Myometrial cell (primary cell): ENCODE data around the gene SLC39A13. TPM values are rescaled to one million over a fixed set of nuclear protein-coding genes. Genes with fewer than 3 reads are reported as not detected.

Experiments
- total RNA-seq: library from RNA; depleted of rRNA; stranded (reverse); fragments of >200 nt; gene quantifications from 2 replicates; pipeline ENCODE4 v1.2.3, GENCODE V29; 2015

Gene SLC39A13
- total RNA-seq, result 157 and 162 TPM in 2 replicates

GRCh38 chr11:47407746-47408590 lies at the start of gene SLC39A13:
Gene SLC39A13, plus strand, starts transcription at chr11:47408590. Its CDS starts 1,505 bp downstream, at chr11:47410095.

GRCh38 chr11:47378010-47378835 lies 30.2 kb upstream of the SLC39A13 start, which contains the start of gene SPI1:
Gene SPI1, minus strand, starts transcription at chr11:47378547. Its CDS starts 194 bp downstream, at chr11:47378353.

GRCh38 chr11:47426062-47426956 lies 17.9 kb downstream of the SLC39A13 start, which contains the start of gene PSMC3:
Gene PSMC3, minus strand, starts transcription at chr11:47426439. Its CDS starts 160 bp downstream, at chr11:47426279.

GRCh38 chr11:47448566-47449427 lies 40.4 kb downstream of the SLC39A13 start, which contains the start of gene RAPSN:
Gene RAPSN, minus strand, starts transcription at chr11:47449136. Its CDS starts 172 bp downstream, at chr11:47448964.

Other genes starting within 250 kb of the SLC39A13 start
- gene ARFGAP2, start 231.7 kb upstream of the SLC39A13 start, total RNA-seq, result 134 and 172 TPM in 2 replicates
- 32.8 and 33.7 TPM in 2 replicates for gene PACSIN3, start 222.2 kb upstream of the SLC39A13 start, total RNA-seq
- 57.1 and 62.3 TPM in 2 replicates for gene DDB2, start 193.6 kb upstream of the SLC39A13 start, total RNA-seq
- gene ACP2, start 159.8 kb upstream of the SLC39A13 start, total RNA-seq, result 38.3 and 42.2 TPM in 2 replicates
- gene NR1H3, start 150.6 kb upstream of the SLC39A13 start, total RNA-seq, result 41.8 and 47.0 TPM in 2 replicates
- 22.5 and 26.8 TPM in 2 replicates for gene MADD, start 138.5 kb upstream of the SLC39A13 start, total RNA-seq
- gene MYBPC3, start 55.9 kb upstream of the SLC39A13 start, total RNA-seq, result not detected in 2 replicates
- gene SPI1, start 30.0 kb upstream of the SLC39A13 start, total RNA-seq, result not detected in 2 replicates
- gene PSMC3, start 17.8 kb downstream of the SLC39A13 start, total RNA-seq, result 258 and 272 TPM in 2 replicates
- gene RAPSN, start 40.5 kb downstream of the SLC39A13 start, total RNA-seq, result 0.18 TPM in 1 of 2 replicates, not detected in the other
- gene CELF1, start 144.5 kb downstream of the SLC39A13 start, total RNA-seq, result 60.5 and 101 TPM in 2 replicates
- gene PTPMT1, start 157.0 kb downstream of the SLC39A13 start, total RNA-seq, result 120 and 148 TPM in 2 replicates
- 22.9 and 28.3 TPM in 2 replicates for gene KBTBD4, start 170.4 kb downstream of the SLC39A13 start, total RNA-seq
- gene NDUFS3, start 170.5 kb downstream of the SLC39A13 start, total RNA-seq, result 82.4 and 101 TPM in 2 replicates
- gene FAM180B, start 178.1 kb downstream of the SLC39A13 start, total RNA-seq, result not detected in 2 replicates
- 2.6 and 3.2 TPM in 2 replicates for gene C1QTNF4, start 185.8 kb downstream of the SLC39A13 start, total RNA-seq
- 117 TPM in 2 replicates for gene MTCH2, start 234.0 kb downstream of the SLC39A13 start, total RNA-seq